Iris pigment epithelial cell (primary cell): Measurements from ENCODE around the gene HSPA5.
"Not testable (repeated sequence)": the region's sequence is repeated elsewhere in the genome, so short reads cannot be mapped to it uniquely, and the experiment has no call there.

Source experiments
- DNase-seq: peaks from one replicate; pipeline ENCODE4 v3.0.0-alpha.2; 2011; ENCODE audit warnings: low read depth

The HSPA5 gene

DNA sequence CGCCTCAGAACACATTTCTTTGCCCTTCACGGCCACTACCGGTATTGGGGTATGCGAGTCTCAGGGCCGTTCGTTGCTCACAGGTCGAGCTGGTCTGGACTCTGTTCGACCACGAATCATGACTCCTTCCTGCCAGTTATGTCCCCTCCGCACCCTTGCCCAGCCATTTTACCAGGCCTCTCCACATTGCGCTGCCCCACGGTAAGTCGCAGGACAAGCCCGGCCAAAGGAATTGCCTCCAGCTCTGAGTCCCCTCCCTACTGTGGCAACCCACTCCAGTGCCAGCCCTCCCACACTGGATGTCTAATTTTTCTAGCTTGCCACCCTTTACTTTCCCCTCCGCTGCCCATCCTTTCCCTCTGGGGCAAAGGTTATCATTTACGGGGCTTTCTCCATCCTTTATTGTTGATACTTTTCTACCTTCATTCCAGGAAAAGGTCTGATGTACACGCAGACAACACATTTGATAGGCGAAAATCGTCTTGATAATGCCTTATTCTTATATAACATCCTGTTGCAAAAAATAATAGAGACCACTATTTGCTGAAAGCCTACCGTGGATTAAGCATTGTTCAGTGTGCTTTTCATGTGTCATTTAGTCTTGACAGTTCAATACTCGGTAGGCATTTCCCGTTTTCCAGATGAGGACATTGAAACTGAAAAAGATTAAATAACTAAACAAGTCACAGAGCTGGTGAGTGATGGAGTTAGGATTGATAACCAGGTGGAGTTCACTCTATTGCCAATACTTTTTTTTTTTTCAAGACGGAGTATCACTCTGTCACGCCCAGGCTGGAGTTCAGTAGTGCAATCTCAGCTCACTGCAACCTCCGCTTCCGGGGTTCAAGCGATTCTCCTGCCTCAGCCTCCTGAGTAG is 958 bp upstream of the HSPA5 start:
- DNase-seq = no peak

DNA sequence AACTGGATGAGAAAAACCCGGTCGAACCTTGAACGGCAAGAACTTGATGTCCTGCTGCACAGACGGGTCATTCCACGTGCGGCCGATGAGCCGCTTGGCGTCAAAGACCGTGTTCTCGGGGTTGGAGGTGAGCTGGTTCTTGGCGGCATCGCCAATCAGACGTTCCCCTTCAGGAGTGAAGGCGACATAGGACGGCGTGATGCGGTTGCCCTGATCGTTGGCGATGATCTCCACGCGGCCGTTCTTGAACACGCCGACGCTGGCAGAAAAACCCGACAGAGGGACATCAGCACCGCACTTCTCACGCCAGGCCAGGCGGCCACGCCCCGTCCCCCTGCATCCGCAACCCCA is 519 bp downstream of the HSPA5 start:
- DNase-seq = peak; percentile 51

- DNase-seq = no peak
Observed at GRCh38 chr9:125239631-125240597, 1.2 kb downstream of the HSPA5 start.

- no peak for DNase-seq
Observed at GRCh38 chr9:125238915-125239446, 2.2 kb downstream of the HSPA5 start.

GRCh38 chr9:125238127-125238914 is 2.8 kb downstream of the HSPA5 start:
- no peak for DNase-seq

- DNase-seq = not testable (repeated sequence)
Observed at GRCh38 chr9:125236520-125237159, 4.5 kb downstream of the HSPA5 start.

GRCh38 chr9:125235804-125236519 is 5.2 kb downstream of the HSPA5 start:
- DNase-seq = no peak

DNA sequence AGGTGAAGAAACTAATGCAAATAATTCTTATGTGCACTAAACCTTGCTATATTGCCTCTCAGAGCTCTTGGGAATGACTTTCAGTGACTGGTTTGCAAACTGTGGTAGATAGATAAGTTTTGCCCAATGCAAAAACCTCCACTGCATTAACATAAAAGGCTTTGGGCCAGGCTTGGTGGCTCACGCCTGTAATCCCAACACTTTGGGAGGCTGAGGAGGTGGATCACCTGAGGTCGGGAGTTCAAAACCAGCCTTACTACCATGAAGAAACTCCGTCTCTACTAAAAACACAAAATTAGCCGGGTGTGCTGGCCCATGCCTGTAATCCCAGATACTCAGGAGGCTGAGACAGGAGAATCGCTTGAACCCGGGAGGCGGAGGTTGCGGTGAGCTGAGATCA is 7.0 kb downstream of the HSPA5 start:
- not testable (repeated sequence) for DNase-seq

DNA sequence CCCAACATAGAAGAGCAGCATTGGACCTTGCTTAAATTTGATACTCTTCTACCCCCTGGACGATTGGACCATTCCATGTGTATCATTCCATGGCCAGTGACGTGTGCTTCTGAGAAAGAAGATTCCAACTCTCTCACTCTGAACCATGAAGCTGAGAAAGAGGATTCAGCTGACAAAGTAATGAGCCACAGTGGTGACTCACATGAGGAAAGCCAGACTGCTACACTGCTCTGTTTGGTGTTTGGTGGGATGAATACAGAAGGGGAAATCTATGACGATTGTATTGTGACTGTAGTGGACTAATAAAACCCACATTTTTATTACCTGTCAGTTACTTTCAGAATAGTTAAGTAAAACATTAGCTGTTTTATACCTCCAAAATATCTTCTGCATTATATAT is 7.5 kb downstream of the HSPA5 start:
- DNase-seq = peak; percentile 99

GRCh38 chr9:125227761-125228160 is 13.4 kb downstream of the HSPA5 start:
- DNase-seq = no peak

- not testable (repeated sequence) for DNase-seq
Observed at GRCh38 chr9:125224858-125225257, 16.3 kb downstream of the HSPA5 start.

DNA sequence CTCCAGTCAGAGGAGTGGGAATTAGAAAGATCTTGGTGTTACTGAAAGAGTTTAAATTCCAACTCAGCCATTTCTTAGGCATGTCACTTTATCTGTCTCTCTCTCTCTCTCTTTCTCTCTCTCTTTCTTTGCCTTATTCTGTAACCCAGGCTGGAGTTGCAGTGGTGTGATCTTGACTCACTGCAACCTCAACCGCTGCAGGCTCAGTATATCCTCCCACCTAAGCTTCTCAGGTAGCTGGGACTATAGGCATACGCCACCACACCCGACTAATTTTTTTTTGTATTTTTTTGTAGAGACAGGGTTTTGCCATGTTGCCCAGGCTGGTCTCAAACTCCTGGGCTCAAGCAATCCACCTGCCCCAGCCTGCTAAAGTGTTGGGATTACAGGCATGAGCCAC is 22.5 kb downstream of the HSPA5 start:
- no peak for DNase-seq

- DNase-seq = no peak
Observed at GRCh38 chr9:125214186-125214585, 27.0 kb downstream of the HSPA5 start.

DNA sequence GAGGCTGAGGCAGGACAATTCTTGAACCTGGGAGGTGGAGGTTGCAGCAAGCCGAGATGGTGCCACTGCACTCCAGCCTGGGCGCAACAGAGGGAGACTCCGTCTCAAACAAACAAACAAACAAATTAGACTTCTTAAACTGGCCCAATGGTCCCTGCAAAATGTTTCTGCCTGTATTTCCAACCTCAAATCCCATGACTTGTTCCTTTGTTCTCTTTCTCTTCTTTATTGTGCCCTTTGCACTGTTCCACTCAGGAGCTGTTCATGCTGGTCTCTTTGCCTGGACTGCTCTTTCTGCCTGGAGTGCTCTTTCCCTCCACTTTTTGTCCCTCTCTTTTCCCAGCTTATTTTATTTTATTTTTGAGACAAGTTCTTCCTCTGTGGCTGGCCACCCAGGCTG is 36.7 kb downstream of the HSPA5 start:
- no peak for DNase-seq

DNA sequence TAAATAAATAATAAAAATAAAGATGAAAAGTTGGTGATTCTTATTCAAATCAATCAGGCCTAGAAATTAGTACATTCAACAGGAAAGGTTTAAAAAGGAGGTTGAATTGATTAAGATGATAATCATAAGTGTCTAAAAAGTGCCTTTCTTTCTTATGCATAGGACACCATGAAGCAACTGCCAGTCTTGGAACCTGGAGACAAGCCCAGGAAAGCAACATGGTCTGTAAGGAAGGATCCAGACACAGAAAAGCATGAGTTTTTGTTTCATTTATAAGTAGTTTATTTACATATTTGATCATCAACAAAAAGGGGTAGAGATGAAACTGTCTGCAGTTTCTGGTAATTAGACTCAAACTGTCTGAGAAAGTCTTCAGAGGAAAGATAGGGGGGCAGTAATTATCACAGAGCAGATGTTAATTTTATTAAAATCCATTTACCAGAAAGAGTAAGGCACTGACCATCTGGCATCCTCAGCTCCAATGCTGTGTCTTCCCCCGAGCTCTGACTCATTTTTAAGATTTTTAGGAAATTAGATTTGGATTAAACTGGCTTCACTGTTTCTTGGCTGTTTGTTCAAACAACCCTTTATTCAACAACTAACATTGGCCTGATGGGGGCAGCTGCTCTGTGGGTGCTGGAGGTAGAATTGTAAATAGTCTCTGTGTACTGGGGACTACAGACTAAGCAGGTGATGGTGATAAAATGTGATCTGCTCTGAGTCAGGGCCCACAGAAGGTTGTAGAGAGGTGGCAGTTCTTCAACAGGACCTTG is 38.1 kb downstream of the HSPA5 start:
- peak; percentile 28 for DNase-seq

GRCh38 chr9:125200216-125201047 is 40.7 kb downstream of the HSPA5 start, which contains the start of gene RABEPK:
Gene RABEPK, plus strand, starts transcription at chr9:125200542. Its CDS starts 2,472 bp downstream, at chr9:125203014.
- peak; percentile 97 for DNase-seq

DNA sequence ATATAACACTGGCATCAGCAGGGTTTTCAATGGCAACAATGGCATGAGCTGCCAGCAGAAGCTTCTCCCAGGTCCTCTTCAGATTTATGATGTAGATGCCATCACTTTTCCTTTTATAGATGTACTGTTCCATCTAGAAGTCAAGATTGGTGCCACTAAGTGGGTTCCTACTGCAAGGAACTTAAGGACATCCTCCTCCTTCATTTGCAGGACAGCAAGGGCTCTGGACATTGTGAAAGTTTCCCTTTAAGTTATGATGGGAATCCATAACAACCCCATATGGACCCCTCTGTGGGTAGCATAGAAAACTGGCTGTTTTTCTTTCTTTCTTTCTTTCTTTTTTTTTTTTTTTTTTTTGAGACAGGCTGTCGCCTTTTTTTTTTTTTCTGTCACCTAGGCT is 45.6 kb downstream of the HSPA5 start:
- DNase-seq = not testable (repeated sequence)

GRCh38 chr9:125194466-125194865 is 46.7 kb downstream of the HSPA5 start:
- not testable (repeated sequence) for DNase-seq

- peak; percentile 9 for DNase-seq
Observed at GRCh38 chr9:125190361-125190801, 50.8 kb downstream of the HSPA5 start.
